ENCODE measurements around the gene KLHL29. TPM values are rescaled to one million over a fixed set of nuclear protein-coding genes. Genes with fewer than 3 reads are reported as not detected.
"Not testable (repeated sequence)": the region's sequence is repeated elsewhere in the genome, so short reads cannot be mapped to it uniquely, and the experiment has no call there.

Gene KLHL29
- total RNA-seq, 1 donor from 2014 or later = 8.0 TPM

GRCh38 chr2:23347471-23348092, 37.4 kb upstream of the KLHL29 start:
- Mint-ChIP-seq H3K4me3 (ENCODE audit: unreplicated experiment) (no peak overlapping the region), H3K27me3 (ENCODE audit: low read depth) (peaks cover 20% of the 10 kb centered on the region), H3K9me3 (ENCODE audit: low read depth) (no peaks in the 10 kb centered on the region), H3K4me1 (ENCODE audit: low read depth) (peaks cover 12% of the 10 kb centered on the region), H3K36me3 (ENCODE audit: low read depth) (no peaks in the 10 kb centered on the region), H3K27ac (ENCODE audit: unreplicated experiment) (no peak overlapping the region)
- no peak for TF ChIP-seq CTCF (IDR thresholded peaks at IDR 0.05)
- DNase-seq (ENCODE audit: low spot score) = no peak

- peaks cover 12% of the 10 kb centered on the region for H3K4me1 Mint-ChIP-seq (ENCODE audit: low read depth)
- H3K4me3 Mint-ChIP-seq (ENCODE audit: unreplicated experiment); H3K9me3 Mint-ChIP-seq (ENCODE audit: low read depth); DNase-seq (ENCODE audit: low spot score); H3K36me3 Mint-ChIP-seq (ENCODE audit: low read depth); H3K27ac Mint-ChIP-seq (ENCODE audit: unreplicated experiment): not testable (repeated sequence)
- peaks cover 20% of the 10 kb centered on the region for H3K27me3 Mint-ChIP-seq (ENCODE audit: low read depth)
Measured at GRCh38 chr2:23348093-23348481, 36.9 kb upstream of the KLHL29 start.

- peaks cover 26% of the 10 kb centered on the region for H3K27me3 Mint-ChIP-seq (ENCODE audit: low read depth)
- DNase-seq (ENCODE audit: low spot score) = no peak
- H3K27ac Mint-ChIP-seq (ENCODE audit: unreplicated experiment) = no peak overlapping the region
- peaks cover 12% of the 10 kb centered on the region for H3K4me1 Mint-ChIP-seq (ENCODE audit: low read depth)
- no peak for TF ChIP-seq CTCF (IDR thresholded peaks at IDR 0.05)
- no peak overlapping the region for H3K4me3 Mint-ChIP-seq (ENCODE audit: unreplicated experiment)
- no peaks in the 10 kb centered on the region for H3K36me3 Mint-ChIP-seq (ENCODE audit: low read depth)
- H3K9me3 Mint-ChIP-seq (ENCODE audit: low read depth) = no peaks in the 10 kb centered on the region
Measured at GRCh38 chr2:23349508-23349907, 35.5 kb upstream of the KLHL29 start.

- H3K4me1 Mint-ChIP-seq (ENCODE audit: low read depth) = peaks cover 12% of the 10 kb centered on the region
- no peak for TF ChIP-seq CTCF (IDR thresholded peaks at IDR 0.05)
- H3K4me3 Mint-ChIP-seq (ENCODE audit: unreplicated experiment) = no peak overlapping the region
- no peaks in the 10 kb centered on the region for H3K9me3 Mint-ChIP-seq (ENCODE audit: low read depth)
- no peak for DNase-seq (ENCODE audit: low spot score)
- H3K27ac Mint-ChIP-seq (ENCODE audit: unreplicated experiment) = no peak overlapping the region
- H3K27me3 Mint-ChIP-seq (ENCODE audit: low read depth) = peaks cover 21% of the 10 kb centered on the region
- H3K36me3 Mint-ChIP-seq (ENCODE audit: low read depth) = no peaks in the 10 kb centered on the region
Measured at GRCh38 chr2:23350041-23350791, 34.8 kb upstream of the KLHL29 start.

- H3K36me3 Mint-ChIP-seq (ENCODE audit: low read depth) = no peaks in the 10 kb centered on the region
- H3K27me3 Mint-ChIP-seq (ENCODE audit: low read depth) = peaks cover 16% of the 10 kb centered on the region
- no peak for TF ChIP-seq CTCF (IDR thresholded peaks at IDR 0.05)
- DNase-seq (ENCODE audit: low spot score) = no peak
- H3K9me3 Mint-ChIP-seq (ENCODE audit: low read depth) = no peaks in the 10 kb centered on the region
- H3K4me3 Mint-ChIP-seq (ENCODE audit: unreplicated experiment) = no peak overlapping the region
- peaks cover 12% of the 10 kb centered on the region for H3K4me1 Mint-ChIP-seq (ENCODE audit: low read depth)
- H3K27ac Mint-ChIP-seq (ENCODE audit: unreplicated experiment) = no peak overlapping the region
Measured at GRCh38 chr2:23350792-23351355, 34.1 kb upstream of the KLHL29 start.

Data from chondrocyte (in vitro differentiated cells).